ENCODE results near the gene NECAP2.
"Not testable (repeated sequence)": the region's sequence is repeated elsewhere in the genome, so short reads cannot be mapped to it uniquely, and the experiment has no call there.

Gene NECAP2

GRCh38 chr1:16430606-16431005 lies 9.9 kb upstream of the NECAP2 start:
- no peak for DNase-seq

GRCh38 chr1:16433030-16433429 lies 7.5 kb upstream of the NECAP2 start:
- DNase-seq: no peak

- DNase-seq: no peak
Measured at GRCh38 chr1:16434007-16434406, 6.5 kb upstream of the NECAP2 start.

- no peak for DNase-seq
Measured at GRCh38 chr1:16434501-16434900, 6.0 kb upstream of the NECAP2 start.

- no peak for DNase-seq
Measured at GRCh38 chr1:16436946-16437474, 3.5 kb upstream of the NECAP2 start, which contains the start of gene SPATA21. TSS of gene SPATA21 (minus strand) at chr1:16437424. CDS start at chr1:16431371, 6,053 bp downstream.

GRCh38 chr1:16438516-16438915 lies 2.0 kb upstream of the NECAP2 start:
- no peak for DNase-seq

- DNase-seq: no peak
Measured at GRCh38 chr1:16438924-16439323, 1.6 kb upstream of the NECAP2 start.

GRCh38 chr1:16440131-16440469 lies 424 bp upstream of the NECAP2 start:
- DNase-seq: no peak

- no peak for DNase-seq
Measured at GRCh38 chr1:16441282-16441665, 750 bp downstream of the NECAP2 start.

GRCh38 chr1:16442265-16442664 lies 1.7 kb downstream of the NECAP2 start:
- no peak for DNase-seq

GRCh38 chr1:16442941-16443340 lies 2.4 kb downstream of the NECAP2 start:
- DNase-seq: no peak

GRCh38 chr1:16443975-16444770 lies 3.6 kb downstream of the NECAP2 start:
- no peak for DNase-seq

GRCh38 chr1:16445052-16445451 lies 4.5 kb downstream of the NECAP2 start:
- DNase-seq: no peak

- DNase-seq: no peak
Measured at GRCh38 chr1:16446116-16446515, 5.6 kb downstream of the NECAP2 start.

GRCh38 chr1:16447641-16448040 lies 7.1 kb downstream of the NECAP2 start:
- no peak for DNase-seq

GRCh38 chr1:16449065-16449464 lies 8.5 kb downstream of the NECAP2 start:
- no peak for DNase-seq

- DNase-seq: no peak
Measured at GRCh38 chr1:16449666-16450065, 9.1 kb downstream of the NECAP2 start.

GRCh38 chr1:16450863-16451481 lies 10.4 kb downstream of the NECAP2 start:
- DNase-seq: no peak

- DNase-seq: no peak
Measured at GRCh38 chr1:16451841-16452528, 11.5 kb downstream of the NECAP2 start.

- DNase-seq: not testable (repeated sequence)
Measured at GRCh38 chr1:16454909-16455308, 14.4 kb downstream of the NECAP2 start.

- DNase-seq: not testable (repeated sequence)
Measured at GRCh38 chr1:16456151-16456550, 15.6 kb downstream of the NECAP2 start.

- DNase-seq: no peak
Measured at GRCh38 chr1:16458831-16459230, 18.3 kb downstream of the NECAP2 start.

- DNase-seq: no peak
Measured at GRCh38 chr1:16459352-16459925, 18.9 kb downstream of the NECAP2 start.
